GM21723 (cell line): ENCODE data around the gene RGS12.

ENCODE experiments used
- ATAC-seq: cut with Tn5 transposase; IDR thresholded peaks from one replicate; pipeline ENCODE4 v1.9.1; 2021; ENCODE audit warnings: mild to moderate bottlenecking, moderate library complexity; ENCODE audit not compliant: unreplicated experiment

Gene RGS12

GRCh38 chr4:3254302-3255131, 38.3 kb upstream of the RGS12 start:
- no peak for ATAC-seq

GRCh38 chr4:3255611-3256186, 37.1 kb upstream of the RGS12 start:
- no peak for ATAC-seq

GRCh38 chr4:3256230-3257102, 36.4 kb upstream of the RGS12 start:
- ATAC-seq = no peak

- no peak for ATAC-seq
These were observed 35.7 kb upstream of the RGS12 start for GRCh38 chr4:3257103-3257555.

- no peak for ATAC-seq
These were observed 35.0 kb upstream of the RGS12 start for GRCh38 chr4:3257556-3258482.

GRCh38 chr4:3261411-3262207, 31.2 kb upstream of the RGS12 start:
- ATAC-seq = no peak

DNA sequence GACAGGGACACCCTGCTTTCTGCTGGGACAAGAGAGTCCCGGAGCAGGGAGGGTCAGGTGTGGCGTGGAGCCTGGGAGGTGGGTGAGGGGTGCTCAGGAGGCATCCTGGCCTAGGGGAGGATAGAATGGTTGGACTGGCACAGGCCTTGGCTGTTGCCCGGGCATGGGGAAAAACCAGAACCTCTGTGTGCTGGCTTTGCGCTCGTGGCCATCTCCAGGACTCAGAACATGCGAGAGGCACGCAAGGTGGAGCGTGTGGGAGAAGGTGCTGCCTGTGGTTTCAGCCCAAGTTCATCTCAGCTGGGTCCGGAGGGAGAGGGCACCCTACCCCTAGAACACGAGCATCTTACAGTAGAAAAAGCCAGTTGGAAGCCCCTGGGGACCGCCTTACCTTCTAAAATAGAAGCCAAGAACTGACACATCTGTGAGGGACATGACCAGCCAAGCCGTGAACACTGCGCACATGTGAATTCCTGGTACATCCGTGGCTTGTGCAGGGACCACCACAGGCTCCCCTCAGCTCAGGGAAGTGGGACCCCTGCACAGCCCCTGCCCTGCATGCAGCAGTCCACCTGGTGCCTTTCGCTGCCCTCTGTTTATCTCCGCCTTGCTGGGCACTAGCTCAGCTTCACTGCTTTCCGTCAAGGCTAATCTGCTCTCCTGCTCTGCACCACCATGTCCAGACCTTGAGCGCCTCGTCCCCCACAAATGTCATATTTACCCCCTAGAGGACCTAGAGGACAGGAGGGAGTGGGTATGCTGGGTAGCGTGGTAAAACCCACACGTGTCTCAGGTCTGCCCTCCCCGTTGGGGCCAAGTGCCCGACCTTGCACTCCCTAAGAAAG, 30.4 kb upstream of the RGS12 start:
- no peak for ATAC-seq

DNA sequence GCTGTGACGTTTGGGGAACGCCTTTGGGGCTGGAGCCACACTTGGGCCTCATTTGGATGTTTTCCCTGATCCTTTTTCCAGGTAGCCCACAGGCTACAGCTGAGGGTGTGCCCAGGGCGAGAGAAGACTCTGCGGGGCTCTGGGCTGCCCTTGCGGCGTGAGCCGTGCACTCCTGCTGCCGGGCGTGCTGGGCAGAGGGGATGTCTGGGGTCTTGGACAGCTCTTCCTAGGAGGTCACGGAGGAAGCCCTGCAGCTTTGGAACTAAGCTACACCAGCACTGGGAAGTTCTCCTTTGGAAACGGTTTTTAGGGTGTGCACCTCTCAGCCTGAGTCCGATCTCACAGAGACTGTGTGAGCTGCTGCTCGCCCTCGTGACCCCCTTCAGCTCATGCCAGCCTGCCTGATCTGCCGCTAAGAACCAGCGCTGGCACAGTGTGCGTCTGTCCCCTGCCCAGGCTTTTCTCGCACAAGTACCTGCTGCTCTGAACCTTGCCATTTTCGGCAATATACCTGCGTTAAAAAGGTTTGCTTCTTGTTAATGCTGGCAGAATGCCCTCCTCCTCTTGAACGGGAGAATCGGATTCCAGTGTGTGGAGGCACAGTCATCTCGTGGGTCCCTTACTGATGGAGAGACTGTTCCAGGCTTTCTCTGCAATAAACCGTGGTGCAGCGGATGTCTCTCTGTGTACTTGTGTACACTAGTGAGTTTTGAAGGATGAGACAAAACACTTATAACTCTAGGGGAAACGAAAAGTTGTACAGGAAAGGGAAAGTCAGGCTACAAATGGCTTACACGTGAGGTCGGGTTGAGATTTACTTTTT, 29.6 kb upstream of the RGS12 start:
- ATAC-seq = no peak

DNA sequence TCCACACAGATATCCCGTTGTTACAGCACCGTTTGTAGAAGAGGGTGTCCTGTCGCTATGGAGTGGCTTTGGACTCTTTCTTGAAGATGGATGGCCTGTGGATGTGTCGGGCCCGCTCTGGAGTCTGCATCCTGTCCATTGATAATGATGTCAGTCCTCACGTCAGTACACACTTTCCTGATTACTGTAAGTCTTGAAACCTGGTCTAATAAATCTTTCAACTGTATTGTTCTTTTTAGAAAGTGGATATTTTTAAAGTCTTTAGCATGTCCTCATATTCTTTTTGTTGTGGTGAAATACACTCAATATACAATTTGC, 29.0 kb upstream of the RGS12 start:
- ATAC-seq = no peak

DNA sequence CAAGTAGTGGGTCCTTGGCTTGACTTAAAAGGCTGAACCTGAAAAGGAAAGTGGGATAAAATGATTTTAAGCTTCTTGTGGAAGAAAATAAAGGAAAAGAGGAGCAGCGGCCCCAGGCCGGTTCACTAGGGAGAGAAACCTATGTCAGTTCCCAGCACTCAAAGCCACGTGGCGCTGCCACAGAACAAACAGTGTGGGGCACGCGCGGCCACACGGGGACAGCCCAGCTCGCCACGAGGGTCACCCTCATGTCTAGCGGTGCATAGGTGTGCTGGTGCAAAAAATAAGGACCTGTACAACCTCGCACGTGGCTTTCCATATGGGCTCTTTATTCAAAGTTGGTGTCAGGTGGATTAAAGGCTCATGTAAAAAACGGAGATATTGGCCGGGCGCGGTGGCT, 26.7 kb upstream of the RGS12 start:
- no peak for ATAC-seq

- no peak for ATAC-seq
These were observed 25.0 kb upstream of the RGS12 start for GRCh38 chr4:3267576-3268394.

DNA sequence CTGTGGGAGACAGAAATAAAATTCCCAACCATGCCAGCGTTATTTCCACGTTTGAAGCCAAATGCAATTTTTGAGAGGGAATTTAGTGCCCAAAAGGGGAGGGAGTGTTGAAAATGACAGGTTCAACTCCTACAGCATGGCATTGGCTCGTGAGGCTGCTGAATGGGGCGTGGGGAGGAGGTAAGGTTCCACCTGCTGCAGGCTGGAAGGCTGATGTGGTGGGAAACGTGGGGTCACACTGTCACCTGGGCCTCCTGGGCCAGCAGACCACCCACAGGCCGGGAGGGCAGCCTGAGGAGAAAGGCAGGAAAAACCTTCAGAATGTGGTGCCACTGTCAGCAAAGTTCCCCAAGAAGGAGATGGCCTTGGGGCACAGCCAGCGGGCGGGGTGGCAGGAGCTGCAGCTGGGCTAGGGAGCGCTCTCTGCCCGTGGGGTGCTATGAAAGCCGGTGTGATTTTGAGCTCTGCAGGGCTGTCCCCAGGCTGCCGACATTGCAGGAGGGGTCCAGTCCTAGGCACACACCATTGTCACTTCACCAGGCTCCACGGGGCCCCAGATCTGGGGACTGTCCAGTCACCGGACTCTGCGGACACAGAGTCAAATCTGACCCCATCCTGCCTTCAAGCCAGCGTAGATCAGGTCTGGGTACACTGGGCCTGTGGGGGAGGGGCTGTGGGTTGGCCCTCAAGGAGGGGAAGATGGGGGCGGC, 24.3 kb upstream of the RGS12 start:
- no peak for ATAC-seq

DNA sequence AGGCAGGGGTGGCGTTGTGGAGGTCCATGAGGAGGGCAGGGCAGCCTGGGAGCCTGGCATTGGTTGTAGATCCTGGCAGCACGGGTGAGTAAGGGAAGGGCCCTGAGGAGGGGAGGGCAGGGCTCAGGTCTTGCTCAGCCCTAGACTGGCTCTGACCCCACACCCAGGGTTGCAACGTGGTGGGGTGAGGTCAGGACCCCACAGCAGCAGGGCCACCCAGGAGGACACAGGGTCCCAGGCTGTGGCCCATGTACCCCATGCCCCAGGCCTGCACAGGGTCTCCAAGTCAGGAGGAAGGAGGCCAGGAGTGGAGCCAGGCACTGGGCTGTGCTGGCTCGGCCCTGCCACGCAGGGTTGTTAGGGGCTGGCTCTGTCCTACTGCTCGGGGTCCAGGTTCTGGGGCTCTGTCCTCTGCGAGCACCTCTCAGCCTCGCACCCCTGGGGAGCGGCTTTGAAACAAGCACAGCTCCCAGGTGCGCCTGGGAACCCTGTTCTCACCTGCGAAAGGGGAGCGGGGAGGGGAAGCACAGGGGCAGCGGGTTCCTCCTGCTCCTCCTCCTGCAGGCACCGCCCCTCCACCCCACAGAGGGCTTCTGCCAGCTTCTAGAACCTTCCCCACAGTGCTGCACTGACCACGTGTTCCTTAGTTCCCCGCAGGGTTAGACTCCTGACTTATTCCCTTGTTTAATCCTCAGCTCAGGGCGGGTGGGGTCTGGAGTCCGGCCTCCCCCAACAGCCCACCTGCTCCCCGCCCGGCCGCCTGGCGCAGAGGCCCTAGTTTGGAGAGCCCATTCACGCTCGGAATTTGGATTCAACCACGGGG, 23.5 kb upstream of the RGS12 start:
- no peak for ATAC-seq

DNA sequence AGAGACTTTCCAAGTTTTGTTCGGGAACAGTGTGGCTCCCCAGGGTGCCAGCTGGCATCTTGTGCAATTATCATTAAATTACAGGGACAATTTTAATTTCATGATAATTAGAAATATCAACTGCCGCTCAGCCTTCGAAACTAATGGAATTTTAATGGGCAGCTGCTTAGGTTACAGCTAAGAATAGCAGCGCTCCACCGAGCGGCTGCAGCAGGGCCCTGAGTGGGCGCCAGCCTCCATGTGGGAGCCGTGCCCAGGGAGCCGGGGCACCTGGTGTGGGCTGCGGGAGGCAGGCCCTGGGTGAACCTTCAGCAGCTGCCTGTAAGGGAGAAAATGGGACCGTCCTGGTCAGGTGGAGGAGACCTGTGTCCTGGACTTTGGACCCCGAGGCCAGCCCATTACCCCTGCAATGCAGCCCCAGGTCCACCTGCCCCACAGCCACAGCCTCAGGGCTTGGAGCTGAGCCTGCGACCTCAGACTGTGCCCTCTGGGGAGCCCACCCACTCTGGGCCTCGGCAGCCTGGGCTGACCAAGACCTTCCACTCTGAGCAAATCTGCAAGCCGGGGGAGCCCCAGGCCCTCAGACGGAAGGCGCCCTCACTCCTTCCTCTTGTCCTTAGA, 22.7 kb upstream of the RGS12 start:
- ATAC-seq = no peak

DNA sequence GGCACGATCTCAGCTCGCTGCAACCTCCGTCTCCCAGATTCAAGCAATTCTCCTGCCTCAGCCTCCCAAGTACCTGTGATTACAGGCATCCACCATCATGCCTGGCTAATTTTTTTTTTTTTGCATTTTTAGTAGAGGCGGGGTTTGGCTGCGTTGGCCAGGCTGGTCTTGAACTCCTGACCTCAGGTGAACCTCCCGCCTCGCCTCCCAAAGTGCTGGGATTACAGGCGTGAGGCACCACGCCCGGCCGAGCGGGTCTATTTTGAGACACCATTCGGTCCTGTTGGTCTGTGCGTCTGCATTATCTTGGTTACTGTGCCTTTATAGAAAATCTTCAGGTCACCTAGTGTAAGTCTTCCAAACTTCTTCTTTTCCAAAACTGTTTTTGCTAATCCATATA, 21.7 kb upstream of the RGS12 start:
- ATAC-seq = no peak
